Smooth muscle cell (in vitro differentiated cells): ENCODE measurements around the gene DCP1B. TPM values are rescaled to one million over a fixed set of nuclear protein-coding genes. Genes with fewer than 3 reads are reported as not detected.

ENCODE experiments used
- DNase-seq: peaks from one replicate; lab custom pipeline; 2025; ENCODE audit not compliant: unreplicated experiment; lab: John Stamatoyannopoulos, UW
- H2AFZ ChIP-seq: fragments of 200-600 bp; sonication (generic); 2 replicates; pipeline ENCODE4 v1.6.0; 2016; ENCODE audit warnings: antibody characterized with exemption, low read depth, mild to moderate bottlenecking
- H3F3A ChIP-seq: fragments of 200-600 bp; sonication (generic); 2 replicates; pipeline ENCODE4 v1.6.0; 2017; ENCODE audit warnings: antibody characterized with exemption, low read depth
- H3K27ac ChIP-seq: fragments of 200-600 bp; sonication (generic); 2 replicates; pipeline ENCODE4 v1.5.1; 2016; ENCODE audit warnings: low read depth, mild to moderate bottlenecking
- H3K27me3 ChIP-seq: fragments of 200-600 bp; sonication (generic); 2 replicates; pipeline ENCODE4 v1.6.1; 2016; ENCODE audit warnings: low read depth, mild to moderate bottlenecking
- H3K36me3 ChIP-seq: fragments of 200-600 bp; sonication (generic); 2 replicates; pipeline ENCODE4 v1.5.1; 2016; ENCODE audit warnings: low read depth
- H3K4me1 ChIP-seq: fragments of 200-600 bp; sonication (generic); 2 replicates; pipeline ENCODE4 v1.5.1; 2016; ENCODE audit warnings: low read depth
- H3K4me2 ChIP-seq: fragments of 200-600 bp; sonication (generic); 2 replicates; pipeline ENCODE4 v1.6.0; 2016; ENCODE audit warnings: mild to moderate bottlenecking
- H3K4me3 ChIP-seq: fragments of 200-600 bp; sonication (generic); 2 replicates; pipeline ENCODE4 v1.5.1; 2016; ENCODE audit warnings: mild to moderate bottlenecking
- H3K79me2 ChIP-seq: fragments of 200-600 bp; sonication (generic); 2 replicates; pipeline ENCODE4 v1.6.0; 2016; ENCODE audit warnings: low read depth, mild to moderate bottlenecking
- H3K9ac ChIP-seq: fragments of 200-600 bp; sonication (generic); 2 replicates; pipeline ENCODE4 v1.6.0; 2016; ENCODE audit warnings: low read depth
- H3K9me3 ChIP-seq: fragments of 200-600 bp; sonication (generic); replicated peaks from 2 replicates; pipeline ENCODE4 v1.5.1; 2016; ENCODE audit warnings: low read depth
- H4K20me1 ChIP-seq: fragments of 200-600 bp; sonication (generic); 2 replicates; pipeline ENCODE4 v1.6.0; 2016; ENCODE audit warnings: low read depth
- CTCF ChIP-seq: fragments of 200-600 bp; sonication (generic); IDR thresholded peaks from 2 replicates; pipeline ENCODE4 v1.5.1; 2017; ENCODE audit warnings: borderline replicate concordance, mild to moderate bottlenecking, antibody characterized with exemption; ENCODE audit not compliant: insufficient read depth, poor library complexity, severe bottlenecking
- WGBS: methylation state at CpG from one replicate; pipeline ENCODE4 v1.1.7; 2016; ENCODE audit warnings: low lambda C conversion rate; 5-methylcytosine and 5-hydroxymethylcytosine counted together
- polyA plus RNA-seq: library from polyadenylated mRNA; unstranded; fragments of >200 nt; fragmentation: Nextera tagmentation; extraction: Ambion mirVana; gene quantifications from 2 replicates; pipeline ENCODE4 v1.2.1, GENCODE V29; 2016
- total RNA-seq: library from RNA; depleted of rRNA; stranded (reverse); fragments of >200 nt; gene quantifications from 2 replicates; pipeline ENCODE4 v1.2.3, GENCODE V29; 2014

DCP1B gene
- total and polyA plus RNA-seq, 2 experiments from 2014 or later, result 34.9 to 38.1 TPM

DNA sequence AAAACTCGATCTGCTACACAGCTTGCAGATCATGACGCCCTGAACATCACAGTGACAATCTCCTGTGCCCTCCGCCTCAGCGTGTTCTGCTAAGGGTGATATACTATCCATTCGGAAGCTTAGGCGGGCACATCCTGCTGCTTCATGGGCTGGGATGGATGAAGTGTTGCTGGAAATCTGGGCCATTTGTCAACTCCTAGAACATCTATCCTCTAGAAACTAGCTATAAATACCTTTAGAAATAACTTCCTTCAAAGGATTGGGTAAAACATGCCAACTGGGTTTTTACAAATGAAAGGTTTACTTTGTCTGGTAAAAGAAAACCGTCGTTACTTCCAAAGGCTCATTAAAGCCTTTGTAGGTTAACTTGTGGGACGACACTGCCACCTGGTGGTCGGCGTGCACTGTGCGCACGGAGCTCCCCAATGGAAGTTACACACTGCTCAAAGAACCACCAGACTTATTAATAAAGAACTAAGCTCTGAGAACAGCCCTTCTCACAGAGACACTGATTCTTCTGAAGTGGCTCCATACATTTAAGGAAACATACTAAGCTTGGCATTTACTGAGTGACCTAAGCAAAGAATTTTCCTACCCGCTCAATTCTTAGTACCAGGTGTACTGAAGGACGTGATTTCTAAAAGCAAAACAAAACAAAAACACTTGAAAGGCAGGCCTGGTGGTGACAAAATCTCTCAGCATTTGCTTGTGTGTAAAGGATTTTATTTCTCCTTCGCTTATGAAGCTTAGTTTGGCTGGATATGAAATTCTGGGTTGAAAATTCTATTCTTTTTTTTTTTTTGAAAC lies 64.3 kb downstream of the DCP1B start:
- peak; percentile 98 for TF ChIP-seq CTCF
- Histone ChIP-seq H3K79me2 (peaks cover 3% of the 10 kb centered on the region), H2AFZ (no peak overlapping the region), H3K4me2 (peak overlapping the region; percentile 42), H3K9me3 (no peaks in the 10 kb centered on the region), H3K27ac (no peak overlapping the region), H3K27me3 (no peaks in the 10 kb centered on the region), H3K36me3 (no peaks in the 10 kb centered on the region), H3K9ac (no peak overlapping the region), H3K4me1 (peaks cover 9% of the 10 kb centered on the region), H3F3A (no peaks in the 10 kb centered on the region), H4K20me1 (peaks cover 31% of the 10 kb centered on the region), H3K4me3 (no peak overlapping the region)
- 42% methylated on average over 16 of the region's 16 CpGs for WGBS
- peak; percentile 59 for DNase-seq

- H3K9me3 ChIP-seq, result no peaks in the 10 kb centered on the region
- no peak overlapping the region for H3K4me3 ChIP-seq
- H3K79me2 ChIP-seq, result peaks cover 3% of the 10 kb centered on the region
- H3K36me3 ChIP-seq, result no peaks in the 10 kb centered on the region
- no peak for TF ChIP-seq CTCF
- H3K4me1 ChIP-seq, result peaks cover 9% of the 10 kb centered on the region
- no peak overlapping the region for H2AFZ ChIP-seq
- no peaks in the 10 kb centered on the region for H3K27me3 ChIP-seq
- H3K4me2 ChIP-seq, result no peak overlapping the region
- no peak overlapping the region for H3K27ac ChIP-seq
- H4K20me1 ChIP-seq, result peaks cover 31% of the 10 kb centered on the region
- 92% methylated on average over 10 of the region's 10 CpGs for WGBS
- no peaks in the 10 kb centered on the region for H3F3A ChIP-seq
- DNase-seq, result no peak
- H3K9ac ChIP-seq, result no peak overlapping the region
Measured at GRCh38 chr12:1939331-1939730, 64.9 kb downstream of the DCP1B start.

DNA sequence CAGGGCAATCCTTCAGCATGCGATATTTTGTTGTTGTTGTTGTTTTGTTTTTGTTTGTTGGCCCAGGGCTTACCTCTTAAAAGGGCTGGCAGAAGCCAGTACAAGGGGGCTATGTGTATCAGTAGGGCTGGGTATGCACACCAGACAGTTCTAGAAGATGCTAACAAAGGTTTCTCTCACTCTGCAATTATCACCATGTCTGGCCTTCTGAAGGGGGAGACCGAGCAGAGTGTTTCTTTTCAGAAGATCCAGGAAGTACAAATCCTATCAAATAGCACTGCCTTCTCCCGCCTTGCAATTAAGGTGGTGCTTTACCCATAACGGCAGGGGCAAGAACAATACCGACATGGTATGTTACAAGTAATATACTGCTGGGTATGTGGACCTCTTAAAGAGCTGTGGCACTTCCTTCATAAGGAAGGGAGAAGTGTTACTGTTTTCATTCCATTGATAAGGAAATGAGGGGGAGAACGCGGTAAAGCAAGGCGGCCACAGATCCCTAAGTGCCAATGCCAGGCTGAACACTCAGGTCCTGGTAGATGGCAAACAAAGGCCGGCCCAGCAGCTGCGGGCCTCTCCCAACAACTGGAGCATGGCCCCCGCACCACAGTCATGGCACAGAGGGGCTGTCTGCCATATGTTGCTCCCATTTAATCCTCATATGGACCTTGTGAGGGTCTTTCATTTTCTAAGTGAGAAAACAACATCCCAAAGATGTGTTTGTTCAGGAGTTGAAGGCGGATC lies 66.6 kb downstream of the DCP1B start:
- no peak overlapping the region for H2AFZ ChIP-seq
- no peaks in the 10 kb centered on the region for H3K27me3 ChIP-seq
- 89% methylated on average over 12 of the region's 12 CpGs for WGBS
- H3K79me2 ChIP-seq, result no peaks in the 10 kb centered on the region
- TF ChIP-seq CTCF, result no peak
- no peak overlapping the region for H3K27ac ChIP-seq
- no peak for DNase-seq
- H3K4me3 ChIP-seq, result no peak overlapping the region
- peaks cover 12% of the 10 kb centered on the region for H3K4me1 ChIP-seq
- H3K9me3 ChIP-seq, result no peaks in the 10 kb centered on the region
- peaks cover 18% of the 10 kb centered on the region for H4K20me1 ChIP-seq
- no peak overlapping the region for H3K9ac ChIP-seq
- no peaks in the 10 kb centered on the region for H3F3A ChIP-seq
- H3K36me3 ChIP-seq, result no peaks in the 10 kb centered on the region
- H3K4me2 ChIP-seq, result no peak overlapping the region
